AG09309 (cell line): Measurements from ENCODE around the gene ZNF652.

ENCODE experiments used
- DNase-seq: peaks from one replicate; pipeline ENCODE4 v3.0.0-alpha.2; 2010; ENCODE audit warnings: low read depth
- H3K4me3 ChIP-seq: 2 replicates; pipeline ENCODE4 v1.5.1; 2011; ENCODE audit warnings: mild to moderate bottlenecking, low read depth, low read length, moderate library complexity; ENCODE audit not compliant: control insufficient read depth
- TF ChIP-seq, protein P1 (sequence below): IDR thresholded peaks from 2 replicates; pipeline ENCODE4 v1.5.1; 2011; ENCODE audit warnings: mild to moderate bottlenecking, low read depth, low read length, inconsistent platforms; ENCODE audit not compliant: insufficient read depth, control insufficient read depth; ENCODE audit errors: missing control alignments

The ZNF652 gene

GRCh38 chr17:49249292-49249794 is 112.7 kb downstream of the ZNF652 start:
- no peak for DNase-seq
- TF ChIP-seq, protein P1, sequence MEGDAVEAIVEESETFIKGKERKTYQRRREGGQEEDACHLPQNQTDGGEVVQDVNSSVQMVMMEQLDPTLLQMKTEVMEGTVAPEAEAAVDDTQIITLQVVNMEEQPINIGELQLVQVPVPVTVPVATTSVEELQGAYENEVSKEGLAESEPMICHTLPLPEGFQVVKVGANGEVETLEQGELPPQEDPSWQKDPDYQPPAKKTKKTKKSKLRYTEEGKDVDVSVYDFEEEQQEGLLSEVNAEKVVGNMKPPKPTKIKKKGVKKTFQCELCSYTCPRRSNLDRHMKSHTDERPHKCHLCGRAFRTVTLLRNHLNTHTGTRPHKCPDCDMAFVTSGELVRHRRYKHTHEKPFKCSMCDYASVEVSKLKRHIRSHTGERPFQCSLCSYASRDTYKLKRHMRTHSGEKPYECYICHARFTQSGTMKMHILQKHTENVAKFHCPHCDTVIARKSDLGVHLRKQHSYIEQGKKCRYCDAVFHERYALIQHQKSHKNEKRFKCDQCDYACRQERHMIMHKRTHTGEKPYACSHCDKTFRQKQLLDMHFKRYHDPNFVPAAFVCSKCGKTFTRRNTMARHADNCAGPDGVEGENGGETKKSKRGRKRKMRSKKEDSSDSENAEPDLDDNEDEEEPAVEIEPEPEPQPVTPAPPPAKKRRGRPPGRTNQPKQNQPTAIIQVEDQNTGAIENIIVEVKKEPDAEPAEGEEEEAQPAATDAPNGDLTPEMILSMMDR = no peak
- no peak overlapping the region for H3K4me3 ChIP-seq

DNA sequence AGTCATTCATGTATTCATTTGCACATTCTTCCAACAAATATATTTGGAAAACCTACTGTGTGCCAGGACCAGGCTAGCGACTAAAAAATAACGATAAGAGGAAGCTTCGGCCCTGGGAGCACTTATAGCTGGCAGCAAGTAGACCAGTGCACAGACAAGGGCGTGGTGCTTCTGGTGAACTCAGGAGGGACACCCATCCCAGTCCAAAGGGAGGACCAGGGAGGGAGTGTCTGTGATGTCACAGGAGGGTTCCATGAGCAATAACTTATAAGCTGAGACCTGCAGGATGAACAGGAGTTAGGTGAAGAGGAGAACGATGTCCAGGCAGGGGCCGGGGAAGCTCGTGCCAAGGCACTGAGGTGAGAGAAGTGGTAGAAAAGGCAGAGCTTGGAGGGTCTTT is 114.1 kb downstream of the ZNF652 start:
- DNase-seq = no peak
- TF ChIP-seq, protein P1 = no peak
- no peak overlapping the region for H3K4me3 ChIP-seq

- no peak for DNase-seq
- no peak overlapping the region for H3K4me3 ChIP-seq
- TF ChIP-seq, protein P1 = no peak
Observed at GRCh38 chr17:49244839-49245238, 117.2 kb downstream of the ZNF652 start.
